Activated T-helper 17 cell treated with anti-CD3 and anti-CD28 coated beads, Interleukin-2, amount 50 U/mL, for 72 hours (primary cell): ENCODE measurements around the gene DNAH2. TPM values are rescaled to one million over a fixed set of nuclear protein-coding genes. Genes with fewer than 3 reads are reported as not detected.
A peak's percentile ranks its signal among the peaks of the same experiment; 100 is the strongest.

Source experiments
- ATAC-seq: fragments of 150-1000 bp; cut with Tn5 transposase; replicated peaks from 2 replicates; pipeline ENCODE4 v1.10.0; 2021; ENCODE audit warnings: mild to moderate bottlenecking, moderate library complexity
- H3K27ac Mint-ChIP-seq: one replicate; pipeline ENCODE4 v1.8.0; 2022; ENCODE audit warnings: mixed read lengths
- H3K27me3 Mint-ChIP-seq: one replicate; pipeline ENCODE4 v1.8.0; 2022; ENCODE audit warnings: mixed read lengths
- H3K36me3 Mint-ChIP-seq: one replicate; pipeline ENCODE4 v1.8.0; 2022; ENCODE audit warnings: low read depth, mild to moderate bottlenecking, mixed read lengths
- H3K4me1 Mint-ChIP-seq: one replicate; pipeline ENCODE4 v1.8.0; 2022; ENCODE audit warnings: mixed read lengths
- H3K4me3 Mint-ChIP-seq: one replicate; pipeline ENCODE4 v1.8.0; 2022; ENCODE audit warnings: mild to moderate bottlenecking, mixed read lengths
- H3K9me3 Mint-ChIP-seq: one replicate; pipeline ENCODE4 v1.8.0; 2022; ENCODE audit warnings: mixed read lengths
- total RNA-seq, 2 donors: library from RNA; stranded (reverse); gene quantifications; one replicate each; pipeline ENCODE4 v1.2.3, GENCODE V29; 2022

Gene DNAH2
- total RNA-seq, 2 donors from 2014 or later: 0.06 TPM; not detected in 1

GRCh38 chr17:7709031-7709430 is 8.5 kb upstream of the DNAH2 start:
- H3K4me1 Mint-ChIP-seq: peaks cover 18% of the 10 kb centered on the region
- H3K27me3 Mint-ChIP-seq: peaks cover 59% of the 10 kb centered on the region
- no peak overlapping the region for H3K4me3 Mint-ChIP-seq
- ATAC-seq: no peak
- no peak overlapping the region for H3K27ac Mint-ChIP-seq
- H3K36me3 Mint-ChIP-seq: peaks cover 6% of the 10 kb centered on the region
- H3K9me3 Mint-ChIP-seq: no peaks in the 10 kb centered on the region

GRCh38 chr17:7710301-7710700 is 7.2 kb upstream of the DNAH2 start:
- peaks cover 58% of the 10 kb centered on the region for H3K27me3 Mint-ChIP-seq
- peaks cover 14% of the 10 kb centered on the region for H3K4me1 Mint-ChIP-seq
- H3K27ac Mint-ChIP-seq: peak overlapping the region; percentile 15
- no peaks in the 10 kb centered on the region for H3K36me3 Mint-ChIP-seq
- no peak for ATAC-seq
- H3K4me3 Mint-ChIP-seq: no peak overlapping the region
- no peaks in the 10 kb centered on the region for H3K9me3 Mint-ChIP-seq

GRCh38 chr17:7711051-7711755 is 6.3 kb upstream of the DNAH2 start:
- Mint-ChIP-seq H3K27ac (no peak overlapping the region), H3K27me3 (peaks cover 60% of the 10 kb centered on the region), H3K4me3 (no peak overlapping the region), H3K4me1 (peaks cover 14% of the 10 kb centered on the region), H3K9me3 (no peaks in the 10 kb centered on the region), H3K36me3 (no peaks in the 10 kb centered on the region)
- ATAC-seq: no peak

- Mint-ChIP-seq H3K27me3 (peaks cover 59% of the 10 kb centered on the region), H3K4me3 (no peak overlapping the region), H3K9me3 (no peaks in the 10 kb centered on the region), H3K36me3 (no peaks in the 10 kb centered on the region), H3K4me1 (peaks cover 14% of the 10 kb centered on the region), H3K27ac (no peak overlapping the region)
- ATAC-seq: no peak
These were observed 5.3 kb upstream of the DNAH2 start for GRCh38 chr17:7712111-7712771.

GRCh38 chr17:7713782-7714181 is 3.8 kb upstream of the DNAH2 start:
- Mint-ChIP-seq H3K9me3 (no peaks in the 10 kb centered on the region), H3K4me1 (peaks cover 14% of the 10 kb centered on the region), H3K27me3 (peaks cover 69% of the 10 kb centered on the region), H3K4me3 (no peak overlapping the region), H3K36me3 (no peaks in the 10 kb centered on the region), H3K27ac (no peak overlapping the region)
- ATAC-seq: no peak

GRCh38 chr17:7714721-7715594 is 2.6 kb upstream of the DNAH2 start:
- Mint-ChIP-seq H3K4me3 (no peak overlapping the region), H3K9me3 (no peaks in the 10 kb centered on the region), H3K27ac (no peak overlapping the region), H3K36me3 (no peaks in the 10 kb centered on the region), H3K27me3 (peaks cover 67% of the 10 kb centered on the region), H3K4me1 (peaks cover 14% of the 10 kb centered on the region)
- no peak for ATAC-seq

GRCh38 chr17:7715936-7716886 is 1.3 kb upstream of the DNAH2 start:
- Mint-ChIP-seq H3K4me3 (peak overlapping the region; percentile 59), H3K4me1 (peaks cover 5% of the 10 kb centered on the region), H3K9me3 (no peaks in the 10 kb centered on the region), H3K27me3 (peaks cover 67% of the 10 kb centered on the region), H3K36me3 (no peaks in the 10 kb centered on the region), H3K27ac (no peak overlapping the region)
- no peak for ATAC-seq

- no peaks in the 10 kb centered on the region for H3K36me3 Mint-ChIP-seq
- ATAC-seq: peak; percentile 65
- H3K4me3 Mint-ChIP-seq: peak overlapping the region; percentile 59
- no peaks in the 10 kb centered on the region for H3K9me3 Mint-ChIP-seq
- H3K27ac Mint-ChIP-seq: no peak overlapping the region
- H3K27me3 Mint-ChIP-seq: peaks cover 62% of the 10 kb centered on the region
- H3K4me1 Mint-ChIP-seq: no peaks in the 10 kb centered on the region
These were observed 309 bp downstream of the DNAH2 start for GRCh38 chr17:7717756-7718350.

GRCh38 chr17:7719661-7720060 is 2.1 kb downstream of the DNAH2 start:
- Mint-ChIP-seq H3K4me3 (no peak overlapping the region), H3K27me3 (peaks cover 60% of the 10 kb centered on the region), H3K27ac (no peak overlapping the region), H3K4me1 (no peaks in the 10 kb centered on the region), H3K36me3 (no peaks in the 10 kb centered on the region), H3K9me3 (no peaks in the 10 kb centered on the region)
- ATAC-seq: no peak

GRCh38 chr17:7720125-7720524 is 2.6 kb downstream of the DNAH2 start:
- Mint-ChIP-seq H3K36me3 (no peaks in the 10 kb centered on the region), H3K9me3 (no peaks in the 10 kb centered on the region), H3K27me3 (peaks cover 59% of the 10 kb centered on the region), H3K4me1 (no peaks in the 10 kb centered on the region), H3K4me3 (no peak overlapping the region), H3K27ac (no peak overlapping the region)
- ATAC-seq: no peak

- H3K4me3 Mint-ChIP-seq: no peak overlapping the region
- ATAC-seq: no peak
- no peaks in the 10 kb centered on the region for H3K4me1 Mint-ChIP-seq
- H3K27me3 Mint-ChIP-seq: peaks cover 47% of the 10 kb centered on the region
- no peak overlapping the region for H3K27ac Mint-ChIP-seq
- H3K36me3 Mint-ChIP-seq: no peaks in the 10 kb centered on the region
- no peaks in the 10 kb centered on the region for H3K9me3 Mint-ChIP-seq
These were observed 4.1 kb downstream of the DNAH2 start for GRCh38 chr17:7721612-7722011.

- Mint-ChIP-seq H3K4me3 (no peak overlapping the region), H3K4me1 (no peaks in the 10 kb centered on the region), H3K27ac (no peak overlapping the region), H3K27me3 (peaks cover 26% of the 10 kb centered on the region), H3K36me3 (no peaks in the 10 kb centered on the region), H3K9me3 (no peaks in the 10 kb centered on the region)
- ATAC-seq: no peak
These were observed 10.3 kb downstream of the DNAH2 start for GRCh38 chr17:7727886-7728285.

- no peak overlapping the region for H3K27ac Mint-ChIP-seq
- no peaks in the 10 kb centered on the region for H3K36me3 Mint-ChIP-seq
- no peaks in the 10 kb centered on the region for H3K9me3 Mint-ChIP-seq
- H3K4me3 Mint-ChIP-seq: no peak overlapping the region
- H3K4me1 Mint-ChIP-seq: no peaks in the 10 kb centered on the region
- H3K27me3 Mint-ChIP-seq: peaks cover 17% of the 10 kb centered on the region
- no peak for ATAC-seq
These were observed 12.3 kb downstream of the DNAH2 start for GRCh38 chr17:7729816-7730215.
